ACHN (cell line): ENCODE measurements around the gene SSBP2.
A peak's percentile ranks its signal among the peaks of the same experiment; 100 is the strongest.
"Not testable (repeated sequence)": the region's sequence is repeated elsewhere in the genome, so short reads cannot be mapped to it uniquely, and the experiment has no call there.

Experiments used
- DNase-seq: peaks from one replicate; pipeline ENCODE4 v3.0.0-alpha.2; 2015
- in situ Hi-C: cut with HindIII; loops from 2 replicates; pipeline ENCODE4 v1.10.0; 2017; ENCODE audit warnings: low sequenced_read_pairs, low pct_ligation_motif_present, low pct_unique_long_range_greater_than_20kb

Gene SSBP2

DNA sequence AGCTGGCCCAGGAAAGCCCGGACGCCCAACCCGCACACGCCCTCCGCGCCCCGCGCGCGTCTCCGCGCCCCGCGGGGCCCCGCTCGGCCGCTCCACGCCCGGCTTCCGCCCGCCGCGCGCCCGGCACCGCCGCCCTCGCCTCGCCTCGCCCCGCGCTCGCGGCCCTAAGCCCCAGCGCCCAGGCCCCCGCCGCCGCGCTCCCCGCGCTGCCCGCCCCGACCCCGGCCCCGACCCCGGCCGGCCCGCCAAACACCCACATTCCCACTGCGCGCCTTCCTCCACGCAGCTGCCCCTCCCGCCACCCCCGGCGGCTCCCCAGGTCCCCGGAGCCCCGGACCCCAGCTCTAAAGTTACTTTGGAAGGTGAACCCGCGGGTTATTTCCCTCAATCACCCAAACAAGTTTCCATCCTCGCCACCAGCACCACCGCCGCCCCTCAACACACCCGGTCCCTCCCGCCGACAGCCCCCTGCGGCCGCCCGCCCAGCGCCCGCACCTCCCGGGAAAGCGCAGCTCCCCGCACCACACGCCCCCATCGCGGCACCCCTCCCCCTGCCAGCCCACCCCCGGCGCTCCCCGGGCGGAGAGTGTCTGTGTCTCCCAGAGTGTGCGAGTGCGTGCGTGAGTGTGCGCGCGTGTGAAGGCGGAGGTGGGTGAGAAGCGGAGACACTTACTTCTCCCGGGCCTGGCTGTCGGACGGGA is 439 bp downstream of the SSBP2 start:
- DNase-seq, result peak; percentile 9
- in situ Hi-C loops, result no loop called here

DNA sequence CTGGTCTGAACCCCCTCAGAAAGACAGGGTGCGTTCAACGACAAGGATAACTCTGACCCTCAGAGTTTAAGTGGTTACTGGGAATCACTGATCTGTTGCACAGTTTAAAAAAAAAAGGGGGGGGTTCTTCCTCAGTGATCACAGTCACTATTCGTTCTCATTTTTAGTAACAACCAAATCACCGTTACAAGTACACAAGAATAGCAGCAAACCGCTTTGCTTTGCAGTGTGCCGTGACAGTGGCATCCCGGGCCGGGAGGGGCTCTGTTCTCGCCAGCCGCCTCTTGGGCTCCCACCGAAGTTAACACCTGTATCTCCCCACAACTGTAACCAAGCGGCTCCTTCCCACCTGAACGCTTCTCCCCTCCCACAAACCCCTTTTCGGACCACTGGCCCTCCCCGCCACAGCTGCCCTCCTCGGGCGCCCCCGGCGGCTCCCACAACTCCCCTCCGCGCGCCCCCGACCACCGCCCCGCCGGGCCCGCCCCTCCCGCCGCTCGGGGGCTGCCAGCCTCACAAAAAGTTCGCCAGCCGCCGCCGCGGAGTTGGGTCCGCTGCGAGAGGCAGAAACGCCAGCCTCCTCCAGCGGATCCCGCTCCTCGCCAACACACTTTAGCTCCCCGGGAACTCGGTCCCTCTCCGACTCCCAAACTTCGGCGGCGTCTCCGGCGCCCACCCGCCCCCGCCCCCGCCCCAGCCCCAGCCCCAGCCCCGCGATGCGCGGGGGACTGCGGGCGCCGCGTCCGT is 1.2 kb downstream of the SSBP2 start:
- DNase-seq, result peak; percentile 22
- in situ Hi-C loops, result no loop called here

GRCh38 chr5:81749192-81749560 is 1.7 kb downstream of the SSBP2 start:
- in situ Hi-C loops, result no loop called here
- no peak for DNase-seq

DNA sequence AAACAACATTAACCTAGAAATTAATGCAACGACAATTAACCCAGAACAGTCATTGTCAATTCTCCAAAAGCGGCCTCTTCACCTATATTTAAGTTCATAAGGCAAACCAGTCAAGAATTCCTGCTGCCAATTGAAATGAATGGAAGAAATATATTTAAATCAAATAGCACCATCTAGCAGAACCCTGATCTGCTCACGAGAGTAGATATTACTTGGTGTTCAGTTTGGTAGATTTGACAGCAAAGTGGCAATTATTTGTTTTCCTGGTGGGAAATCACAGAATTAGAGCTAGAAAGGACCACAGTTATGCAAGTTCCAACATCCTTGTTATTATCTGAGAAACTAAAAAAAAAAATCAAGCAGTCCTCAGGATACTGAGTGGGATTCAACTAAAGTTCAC is 2.3 kb downstream of the SSBP2 start:
- in situ Hi-C loops, result no loop called here
- no peak for DNase-seq

- in situ Hi-C loops, result no loop called here
- DNase-seq, result no peak
These were observed 3.9 kb downstream of the SSBP2 start for GRCh38 chr5:81747030-81747429.

DNA sequence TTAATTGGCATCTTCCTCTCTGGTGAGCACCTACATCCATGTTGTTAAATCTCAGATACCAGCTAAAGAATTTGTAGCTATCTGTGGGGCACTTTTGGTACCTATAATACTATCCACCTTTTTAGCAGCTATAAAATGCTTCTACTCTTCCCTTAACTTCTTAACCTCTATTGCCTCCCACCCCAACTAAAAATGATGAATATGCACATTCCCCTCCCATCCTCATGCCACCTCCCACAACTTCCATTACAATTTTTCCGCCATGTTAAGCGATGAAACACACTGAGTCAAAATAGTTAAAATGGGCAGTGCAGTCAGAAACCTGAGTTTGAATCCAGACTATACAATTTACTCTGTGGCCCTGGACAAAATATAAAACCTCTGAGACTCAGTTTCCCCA is 10.1 kb downstream of the SSBP2 start:
- DNase-seq, result no peak
- in situ Hi-C loops, result no loop called here

- in situ Hi-C loops, result no loop called here
- no peak for DNase-seq
These were observed 11.6 kb downstream of the SSBP2 start for GRCh38 chr5:81739291-81739690.

- in situ Hi-C loops, result no loop called here
- no peak for DNase-seq
These were observed 21.6 kb downstream of the SSBP2 start for GRCh38 chr5:81729276-81729675.

DNA sequence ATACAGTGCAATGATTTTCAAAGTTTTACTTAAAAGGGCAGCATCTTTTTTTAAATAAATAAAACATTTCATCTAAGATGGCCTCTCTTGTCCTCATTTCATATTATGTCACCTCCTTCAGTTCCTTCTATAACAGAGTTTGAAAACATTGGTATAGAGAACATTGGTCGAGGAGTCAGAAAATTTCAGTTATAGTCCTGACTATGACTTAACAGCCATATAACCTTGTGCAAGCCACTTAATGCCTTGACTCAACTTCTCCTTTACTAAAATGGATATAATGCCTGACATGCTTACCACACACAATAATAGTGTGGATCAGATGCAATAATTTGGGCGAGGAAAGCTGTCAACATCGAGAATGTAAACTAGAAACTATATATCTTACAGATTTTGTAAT is 22.6 kb downstream of the SSBP2 start:
- DNase-seq, result no peak
- in situ Hi-C loops, result no loop called here

GRCh38 chr5:81726297-81726696 is 24.6 kb downstream of the SSBP2 start:
- DNase-seq, result no peak
- in situ Hi-C loops, result no loop called here

- DNase-seq, result no peak
These were observed 26.3 kb downstream of the SSBP2 start for GRCh38 chr5:81724571-81724970.

GRCh38 chr5:81724108-81724507 is 26.8 kb downstream of the SSBP2 start:
- in situ Hi-C loops, result no loop called here
- DNase-seq, result no peak

More at GRCh38 chr5:81724571-81724970, 26.3 kb downstream of the SSBP2 start:
- in situ Hi-C loops, result no loop called here

- in situ Hi-C loops, result no loop called here
- no peak for DNase-seq
These were observed 29.8 kb downstream of the SSBP2 start for GRCh38 chr5:81721049-81721448.

- in situ Hi-C loops, result no loop called here
- no peak for DNase-seq
These were observed 31.1 kb downstream of the SSBP2 start for GRCh38 chr5:81719743-81720345.

DNA sequence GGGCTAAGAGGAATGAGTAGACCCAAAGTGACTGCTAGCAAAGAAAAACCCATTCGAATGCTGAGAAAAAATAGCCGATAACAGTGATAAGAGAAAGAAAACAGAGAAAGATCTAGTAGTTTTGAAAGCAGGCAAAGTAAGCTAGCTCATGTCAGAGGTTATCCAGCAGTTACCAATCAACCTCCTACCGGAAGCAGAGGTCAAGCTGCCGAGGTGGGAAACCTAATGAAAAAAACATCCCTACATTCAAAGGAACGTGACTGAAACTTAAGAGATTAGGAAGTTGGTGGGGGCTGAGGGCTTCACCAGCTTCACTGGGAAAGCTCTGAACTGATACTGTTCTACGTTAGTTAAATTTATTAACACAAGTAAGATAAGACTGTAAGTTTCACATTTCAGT is 32.6 kb downstream of the SSBP2 start:
- in situ Hi-C loops, result no loop called here
- no peak for DNase-seq

DNA sequence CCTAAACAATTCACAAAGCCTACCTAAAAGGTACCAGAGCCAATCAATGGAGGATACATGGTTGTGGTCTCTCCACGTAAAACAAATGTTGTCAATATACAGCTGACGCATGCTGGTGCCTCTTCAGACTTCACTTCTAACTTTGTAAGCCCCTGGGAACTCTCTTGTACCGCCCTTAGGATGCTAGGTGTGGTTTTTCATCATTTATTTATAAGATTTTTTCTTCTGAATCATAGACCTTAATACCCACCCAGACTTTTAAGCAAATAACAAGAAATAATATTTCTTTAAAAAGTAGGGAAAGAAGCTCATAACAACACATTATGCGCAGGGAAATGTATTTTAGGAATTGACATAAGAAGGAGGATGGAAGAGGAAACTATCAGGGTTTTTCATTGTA is 33.0 kb downstream of the SSBP2 start:
- no peak for DNase-seq
- in situ Hi-C loops, result no loop called here

DNA sequence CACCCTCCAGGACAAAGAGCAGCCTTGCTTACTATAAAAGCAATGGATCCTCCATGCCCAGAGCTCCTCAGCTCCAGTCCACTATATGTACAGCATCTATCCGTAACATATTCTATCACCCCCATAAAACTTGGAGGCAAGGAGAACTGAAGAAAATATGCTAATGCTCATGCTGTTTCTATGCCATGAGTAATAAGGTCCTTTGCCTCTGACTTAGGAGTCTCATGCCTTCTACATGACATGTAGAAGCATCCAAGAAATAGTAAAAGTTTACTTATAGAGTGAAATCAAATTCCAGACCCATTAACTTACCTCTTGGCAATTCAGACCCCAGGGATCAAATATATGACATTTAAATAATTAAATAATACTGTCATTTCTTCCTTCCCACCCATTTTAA is 33.7 kb downstream of the SSBP2 start:
- in situ Hi-C loops, result no loop called here
- no peak for DNase-seq

DNA sequence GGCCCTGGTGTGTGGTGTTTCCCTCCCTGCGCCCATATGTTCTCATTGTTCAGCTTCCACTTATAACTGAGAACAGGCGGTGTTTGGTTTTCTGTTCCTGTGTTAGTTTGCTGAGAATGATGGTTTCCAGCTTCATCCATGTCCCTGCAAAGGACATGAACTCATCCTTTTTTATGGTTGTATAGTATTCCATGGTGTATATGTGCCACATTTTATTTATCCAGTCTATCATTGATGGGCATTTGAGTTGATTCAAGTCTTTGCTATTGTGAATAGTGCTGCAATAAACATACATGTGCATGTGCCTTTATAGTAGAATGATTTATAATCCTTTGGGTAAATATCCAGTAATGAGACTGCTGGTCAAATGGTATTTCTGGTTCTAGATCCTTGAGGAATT is 36.8 kb downstream of the SSBP2 start:
- DNase-seq, in situ Hi-C loops: not testable (repeated sequence)

GRCh38 chr5:81708889-81709288 is 42.0 kb downstream of the SSBP2 start:
- in situ Hi-C loops, result no loop called here
- no peak for DNase-seq

- DNase-seq, result no peak
- in situ Hi-C loops, result no loop called here
These were observed 47.1 kb downstream of the SSBP2 start for GRCh38 chr5:81703840-81704239.
